Upper lobe of left lung (tissue), 4 donors: ENCODE results near the gene PXN.

Experiments used
- CTCF ChIP-seq, 6 experiments: fragments of 450-650 bp in 4 of 6; fragments of 200-600 bp in 2 of 6; sonication (generic) in 2 of 6; IDR thresholded peaks; one replicate each; pipeline ENCODE4 v1.5.1; 2016 to 2019; ENCODE audit warnings: antibody characterized with exemption in 6 of 6
- POLR2A ChIP-seq, 4 donors: fragments of 450-650 bp; IDR thresholded peaks; one replicate each; pipeline ENCODE4 v1.5.1; 2016 to 2017; ENCODE audit warnings: antibody characterized with exemption in 4 of 4, mild to moderate bottlenecking in 2 of 4
- POLR2AphosphoS5 ChIP-seq, 2 donors: sonication (generic); formaldehyde crosslinking; IDR thresholded peaks; one replicate each; pipeline ENCODE4 v1.5.1; 2017; ENCODE audit warnings: antibody characterized with exemption in 2 of 2

GRCh38 chr12:120261951-120262851 is 3.3 kb downstream of the PXN start:
- TF ChIP-seq POLR2A (IDR thresholded peaks at IDR 0.05) = peak in 1 of 4 donors; percentile 32
- no peak for TF ChIP-seq CTCF (IDR thresholded peaks at IDR 0.05)
- TF ChIP-seq POLR2AphosphoS5 (IDR thresholded peaks at IDR 0.05) = no peak
